ENCODE measurements around the gene FKBP2. TPM values are rescaled to one million over a fixed set of nuclear protein-coding genes. Genes with fewer than 3 reads are reported as not detected.

Gene FKBP2
- total RNA-seq, 4 donors from 2014 or later: 45.5 to 78.3 (median 58.4) TPM

- WGBS, 2 donors (ENCODE audit: low coverage in 1 of 2): 74 to 84% methylated on average over 5 of the region's 5 CpGs
- H3K9me3 ChIP-seq: no peaks in the 10 kb centered on the region
- no peak overlapping the region for H3K4me3 ChIP-seq
- peak overlapping the region in 2 of 4 donors; percentile 95 to 99 for H3K27ac ChIP-seq
- no peak for TF ChIP-seq CTCF (IDR thresholded peaks at IDR 0.05)
- no peak for TF ChIP-seq EP300 (IDR thresholded peaks at IDR 0.05)
- no peak for TF ChIP-seq POLR2A (IDR thresholded peaks at IDR 0.05)
- no peak for TF ChIP-seq POLR2AphosphoS5 (IDR thresholded peaks at IDR 0.05)
- H3K4me1 ChIP-seq: peaks cover 3 to 54% (median 33%) of the 10 kb centered on the region in 3 donors
- H3K27me3 ChIP-seq: no peaks in the 10 kb centered on the region
- H3K36me3 ChIP-seq: peaks cover 0 to 51% of the 10 kb centered on the region in 2 donors
- no peak for ATAC-seq
Observed at GRCh38 chr11:64238999-64239398, 1.9 kb upstream of the FKBP2 start.

GRCh38 chr11:64239662-64240434, 1.0 kb upstream of the FKBP2 start:
- WGBS, 2 donors (ENCODE audit: low coverage in 1 of 2): 91% methylated on average over 4 of the region's 11 CpGs; no CpG with 5 or more reads in 1 of the 2 donors
- H3K4me1 ChIP-seq: peaks cover 3 to 55% (median 35%) of the 10 kb centered on the region in 3 donors
- ATAC-seq: no peak
- H3K27ac ChIP-seq: peak overlapping the region; percentile 89 to 100 (median 97)
- peaks cover 0 to 55% of the 10 kb centered on the region in 2 donors for H3K36me3 ChIP-seq
- peak overlapping the region; percentile 34 to 95 for H3K4me3 ChIP-seq
- TF ChIP-seq POLR2A (IDR thresholded peaks at IDR 0.05) (no peak), EP300 (IDR thresholded peaks at IDR 0.05) (no peak), POLR2AphosphoS5 (IDR thresholded peaks at IDR 0.05) (no peak), CTCF (IDR thresholded peaks at IDR 0.05) (no peak)
- H3K9me3 ChIP-seq: no peaks in the 10 kb centered on the region
- no peaks in the 10 kb centered on the region for H3K27me3 ChIP-seq

- no peaks in the 10 kb centered on the region for H3K9me3 ChIP-seq
- peaks cover 0 to 50% of the 10 kb centered on the region in 2 donors for H3K36me3 ChIP-seq
- WGBS, 2 donors (ENCODE audit: low coverage in 1 of 2): 0% methylated on average over 3 of the region's 24 CpGs; no CpG with 5 or more reads in 1 of the 2 donors
- H3K27me3 ChIP-seq: no peaks in the 10 kb centered on the region
- H3K27ac ChIP-seq: peak overlapping the region; percentile 89 to 100 (median 97)
- no peak for TF ChIP-seq EP300 (IDR thresholded peaks at IDR 0.05)
- TF ChIP-seq POLR2AphosphoS5 (IDR thresholded peaks at IDR 0.05): no peak
- H3K4me1 ChIP-seq: peaks cover 0 to 55% (median 39%) of the 10 kb centered on the region in 3 donors
- H3K4me3 ChIP-seq: peak overlapping the region; percentile 34 to 95
- ATAC-seq: peak; percentile 92
Observed at GRCh38 chr11:64241241-64241490, 271 bp downstream of the FKBP2 start.

GRCh38 chr11:64241491-64242374, 838 bp downstream of the FKBP2 start:
- Histone ChIP-seq H3K9me3 (no peaks in the 10 kb centered on the region), H3K27me3 (no peaks in the 10 kb centered on the region), H3K4me3 (peak overlapping the region; percentile 76 to 95), H3K36me3 (peaks cover 0 to 44% of the 10 kb centered on the region in 2 donors), H3K27ac (peak overlapping the region; percentile 72 to 100 (median 97)), H3K4me1 (peaks cover 0 to 56% (median 39%) of the 10 kb centered on the region in 3 donors)
- ATAC-seq: peak; percentile 1
- 0% methylated on average over 3 to 4 of the region's 63 CpGs for WGBS, 2 donors (ENCODE audit: low coverage in 1 of 2)
- TF ChIP-seq EP300 (IDR thresholded peaks at IDR 0.05) (no peak), POLR2AphosphoS5 (IDR thresholded peaks at IDR 0.05) (peak; percentile 45), POLR2A (IDR thresholded peaks at IDR 0.05) (peak; percentile 35 to 49), CTCF (IDR thresholded peaks at IDR 0.05) (peak in 2 of 4 experiments; percentile 8 to 25)

GRCh38 chr11:64243236-64243854, 2.5 kb downstream of the FKBP2 start:
- H3K27ac ChIP-seq: peak overlapping the region in 3 of 4 donors; percentile 95 to 100 (median 99)
- H3K27me3 ChIP-seq: no peaks in the 10 kb centered on the region
- no peak for ATAC-seq
- H3K4me1 ChIP-seq: peaks cover 0 to 59% (median 45%) of the 10 kb centered on the region in 3 donors
- H3K36me3 ChIP-seq: peaks cover 0 to 28% of the 10 kb centered on the region in 2 donors
- WGBS, 2 donors (ENCODE audit: low coverage in 1 of 2): 71 to 92% methylated on average over 2 to 5 of the region's 8 CpGs
- TF ChIP-seq CTCF (IDR thresholded peaks at IDR 0.05) (no peak), POLR2AphosphoS5 (IDR thresholded peaks at IDR 0.05) (no peak), POLR2A (IDR thresholded peaks at IDR 0.05) (no peak), EP300 (IDR thresholded peaks at IDR 0.05) (no peak)
- H3K9me3 ChIP-seq: no peaks in the 10 kb centered on the region
- H3K4me3 ChIP-seq: no peak overlapping the region
